B cell (primary cell): ENCODE results near the gene H1-8.

Experiments used
- EZH2 ChIP-seq: IDR thresholded peaks from 2 replicates; pipeline ENCODE4 v1.6.1; 2012; ENCODE audit warnings: borderline replicate concordance, low read depth, mild to moderate bottlenecking, moderate library complexity, low read length; ENCODE audit not compliant: insufficient read depth, poor library complexity, severe bottlenecking
- TF ChIP-seq, protein P1 (sequence below): fragments of 200-600 bp; IDR thresholded peaks from one replicate; pipeline ENCODE4 v1.8.0; 2022; ENCODE audit warnings: antibody characterized with exemption, mild to moderate bottlenecking

DNA sequence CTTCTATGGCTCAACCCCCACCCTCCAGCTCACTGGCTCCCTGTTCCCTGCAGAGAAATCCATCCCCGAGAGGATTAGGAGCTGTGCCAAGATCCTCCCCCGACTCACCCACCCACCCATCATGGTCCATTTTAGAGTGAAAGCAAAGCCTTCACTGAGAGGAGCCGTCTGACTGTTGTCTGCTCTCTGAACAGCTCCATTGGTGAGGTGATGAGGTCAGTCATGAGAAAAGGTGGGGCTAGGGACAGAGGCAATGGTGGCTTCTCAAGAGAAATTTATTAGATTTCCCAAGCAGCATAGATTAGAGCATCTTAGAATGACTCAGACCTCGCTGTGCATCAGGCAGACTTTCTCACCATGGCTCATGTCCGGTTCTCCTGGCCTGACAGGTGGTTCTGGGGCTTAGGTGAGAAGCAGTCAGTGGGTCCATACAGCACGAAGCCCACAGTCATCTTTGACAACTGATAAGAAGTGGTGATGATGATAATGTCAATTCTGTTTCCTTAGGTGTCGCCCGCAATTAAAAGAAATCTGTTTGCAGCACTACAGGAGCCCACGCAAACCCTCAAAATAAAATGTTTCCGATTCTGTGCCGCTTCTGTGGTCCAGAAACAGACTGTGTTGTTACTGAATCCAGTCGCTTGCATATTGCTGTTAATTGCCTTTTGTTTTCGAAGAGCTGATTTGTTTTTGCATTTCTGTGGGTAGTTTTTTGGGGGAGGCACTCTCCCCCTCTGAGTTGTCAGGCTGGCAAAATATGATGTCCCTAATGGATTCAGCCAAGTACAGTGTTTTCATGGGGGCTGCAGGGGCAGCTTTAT lies 39.3 kb upstream of the H1-8 start:
- TF ChIP-seq, protein P1, sequence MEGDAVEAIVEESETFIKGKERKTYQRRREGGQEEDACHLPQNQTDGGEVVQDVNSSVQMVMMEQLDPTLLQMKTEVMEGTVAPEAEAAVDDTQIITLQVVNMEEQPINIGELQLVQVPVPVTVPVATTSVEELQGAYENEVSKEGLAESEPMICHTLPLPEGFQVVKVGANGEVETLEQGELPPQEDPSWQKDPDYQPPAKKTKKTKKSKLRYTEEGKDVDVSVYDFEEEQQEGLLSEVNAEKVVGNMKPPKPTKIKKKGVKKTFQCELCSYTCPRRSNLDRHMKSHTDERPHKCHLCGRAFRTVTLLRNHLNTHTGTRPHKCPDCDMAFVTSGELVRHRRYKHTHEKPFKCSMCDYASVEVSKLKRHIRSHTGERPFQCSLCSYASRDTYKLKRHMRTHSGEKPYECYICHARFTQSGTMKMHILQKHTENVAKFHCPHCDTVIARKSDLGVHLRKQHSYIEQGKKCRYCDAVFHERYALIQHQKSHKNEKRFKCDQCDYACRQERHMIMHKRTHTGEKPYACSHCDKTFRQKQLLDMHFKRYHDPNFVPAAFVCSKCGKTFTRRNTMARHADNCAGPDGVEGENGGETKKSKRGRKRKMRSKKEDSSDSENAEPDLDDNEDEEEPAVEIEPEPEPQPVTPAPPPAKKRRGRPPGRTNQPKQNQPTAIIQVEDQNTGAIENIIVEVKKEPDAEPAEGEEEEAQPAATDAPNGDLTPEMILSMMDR: no peak
- no peak for TF ChIP-seq EZH2
